Aorta (tissue), 5 donors: ENCODE measurements around the gene TMEM52B. TPM values are rescaled to one million over a fixed set of nuclear protein-coding genes. Genes with fewer than 3 reads are reported as not detected.

Experiments
- ATAC-seq: fragments of 200-7000 bp; cut with Tn5 transposase; one replicate; pipeline ENCODE4 v1.9.1; 2022; ENCODE audit warnings: moderate library complexity; ENCODE audit not compliant: low FRiP score
- DNase-seq, 2 donors: peaks; one replicate each; pipeline ENCODE4 v3.0.0-alpha.2; 2020
- H3K27ac ChIP-seq, 2 donors: one replicate each; pipeline ENCODE4 v1.5.1; 2013; ENCODE audit warnings: low read length in 2 of 2, mild to moderate bottlenecking in 2 of 2, moderate library complexity in 2 of 2, control low read depth in 1 of 2, inconsistent platforms in 1 of 2, low read depth in 1 of 2
- H3K27me3 ChIP-seq, 2 donors: one replicate each; pipeline ENCODE4 v1.6.1; 2013; ENCODE audit warnings: control low read depth in 1 of 2, low read length in 1 of 2, mild to moderate bottlenecking in 1 of 2, moderate library complexity in 1 of 2; ENCODE audit not compliant: insufficient read depth in 2 of 2, control insufficient read depth in 1 of 2
- H3K36me3 ChIP-seq, 2 donors: one replicate each; pipeline ENCODE4 v1.6.1; 2013; ENCODE audit warnings: control low read depth in 1 of 2, low read length in 1 of 2, mild to moderate bottlenecking in 1 of 2; ENCODE audit not compliant: insufficient read depth in 2 of 2, control insufficient read depth in 1 of 2
- H3K4me1 ChIP-seq, 2 donors: one replicate each; pipeline ENCODE4 v1.6.1; 2013; ENCODE audit warnings: low read length in 2 of 2, control low read depth in 1 of 2, mild to moderate bottlenecking in 1 of 2, moderate library complexity in 1 of 2; ENCODE audit not compliant: insufficient read depth in 2 of 2, control insufficient read depth in 1 of 2
- H3K4me3 ChIP-seq, 2 donors: one replicate each; pipeline ENCODE4 v1.5.1; 2013; ENCODE audit warnings: low read length in 2 of 2, control low read depth in 1 of 2, mild to moderate bottlenecking in 1 of 2
- H3K9me3 ChIP-seq: one replicate; pipeline ENCODE4 v1.6.1; 2013; ENCODE audit warnings: mild to moderate bottlenecking, low read length; ENCODE audit not compliant: control insufficient read depth
- WGBS, 2 donors: extraction: QIAGEN DNeasy Blood & Tissue Kit; methylation state at CpG; one replicate each; pipeline ENCODE4 v1.1.7; 2013; 5-methylcytosine and 5-hydroxymethylcytosine counted together
- intact Hi-C, 2 donors: fragments of 100-400 bp; cut with DNase I; formaldehyde crosslinking; loops; one replicate each; pipeline versions ENCODE4 v1.14.2 to v1.15.0; 2022
- polyA plus RNA-seq, 2 donors: library from polyadenylated mRNA; stranded (reverse); fragments of 200-250 nt; gene quantifications; one replicate each; pipeline ENCODE4 v1.2.3, GENCODE V29; 2013
- total RNA-seq, 2 donors: library from RNA; stranded (reverse); fragmentation: NEBNext Ultra II Directional; extraction: Animal tissue kit (Norgen Biotek cat#: 25700); gene quantifications; one replicate each; pipeline ENCODE4 v1.2.1, GENCODE V29; 2021
- donor health status: healthy with polysubstance abuse.
- donor health status: Bipolar disorder and iron deficiency.
- donor health status: DM: no; HTN: no; CAD: no.
- donor health status: DM: no; HTN: no; CAD: no.
- donor health status: DM: yes; HTN: yes; CAD: no.

Gene TMEM52B
- total and polyA plus RNA-seq, 4 donors: 0.05 to 0.63 (median 0.20) TPM

GRCh38 chr12:10163084-10163483 is 15.7 kb upstream of the TMEM52B start:
- intact Hi-C loops: no loop called here
- Histone ChIP-seq H3K4me3 (no peak overlapping the region), H3K27me3 (no peaks in the 10 kb centered on the region), H3K27ac (no peak overlapping the region), H3K4me1 (no peaks in the 10 kb centered on the region), H3K36me3 (no peaks in the 10 kb centered on the region), H3K9me3 (no peaks in the 10 kb centered on the region)
- ATAC-seq (no peak), DNase-seq (no peak)
- WGBS, 2 donors: 69 to 71% methylated on average over 3 of the region's 3 CpGs

DNA sequence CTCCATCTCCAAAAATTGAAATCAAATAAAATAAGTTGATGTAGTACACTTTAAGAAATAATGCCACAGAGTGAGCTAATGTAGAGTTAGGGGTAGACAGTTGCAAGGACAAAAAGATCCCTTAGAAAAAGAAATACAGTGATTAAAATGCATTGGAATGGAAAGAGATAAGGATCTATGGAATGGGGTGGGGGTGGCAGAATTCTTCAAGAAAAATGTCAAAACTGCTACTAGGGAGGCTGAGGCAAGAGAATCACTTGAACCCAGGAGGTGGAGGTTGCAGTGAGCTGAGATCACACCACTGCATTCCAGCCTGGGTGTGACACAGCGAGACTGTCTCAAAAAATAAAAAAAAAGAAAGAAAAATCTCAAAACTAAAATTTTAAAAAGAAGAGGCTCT is 13.4 kb upstream of the TMEM52B start:
- intact Hi-C loops: no loop called here
- DNase-seq (no peak), ATAC-seq (no peak)
- WGBS, 2 donors: 0% methylated on average over 1 of the region's 1 CpG
- H3K27ac ChIP-seq: no peak overlapping the region
- H3K27me3 ChIP-seq: no peaks in the 10 kb centered on the region
- H3K9me3 ChIP-seq: no peaks in the 10 kb centered on the region
- no peak overlapping the region for H3K4me3 ChIP-seq
- no peaks in the 10 kb centered on the region for H3K36me3 ChIP-seq
- H3K4me1 ChIP-seq: no peaks in the 10 kb centered on the region

DNA sequence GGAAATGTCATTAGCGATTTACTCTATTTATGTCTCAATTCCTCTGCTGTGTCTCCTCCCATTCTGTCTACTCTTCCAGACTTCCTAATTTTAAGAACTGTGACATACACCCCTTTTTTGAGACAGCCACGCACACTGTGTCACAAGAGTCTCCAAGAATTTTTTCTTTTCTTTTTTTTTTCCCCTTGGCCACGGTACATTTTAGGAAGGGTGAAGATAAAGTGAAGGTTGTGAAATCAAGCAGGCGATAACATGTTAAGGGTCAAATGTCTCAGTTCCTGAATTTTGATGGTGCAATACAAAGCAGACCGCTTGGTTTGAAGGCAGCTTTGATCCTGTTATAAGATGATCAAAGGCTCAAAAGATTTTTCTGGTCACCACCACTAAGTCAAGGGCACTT is 11.2 kb upstream of the TMEM52B start:
- WGBS, 2 donors: 41 to 46% methylated on average over 5 of the region's 5 CpGs
- intact Hi-C loops: no loop called here
- Histone ChIP-seq H3K4me1 (no peaks in the 10 kb centered on the region), H3K4me3 (no peak overlapping the region), H3K27me3 (no peaks in the 10 kb centered on the region), H3K27ac (no peak overlapping the region), H3K36me3 (no peaks in the 10 kb centered on the region), H3K9me3 (no peaks in the 10 kb centered on the region)
- DNase-seq: peak in 1 of 2 donors; percentile 59
- no peak for ATAC-seq

DNA sequence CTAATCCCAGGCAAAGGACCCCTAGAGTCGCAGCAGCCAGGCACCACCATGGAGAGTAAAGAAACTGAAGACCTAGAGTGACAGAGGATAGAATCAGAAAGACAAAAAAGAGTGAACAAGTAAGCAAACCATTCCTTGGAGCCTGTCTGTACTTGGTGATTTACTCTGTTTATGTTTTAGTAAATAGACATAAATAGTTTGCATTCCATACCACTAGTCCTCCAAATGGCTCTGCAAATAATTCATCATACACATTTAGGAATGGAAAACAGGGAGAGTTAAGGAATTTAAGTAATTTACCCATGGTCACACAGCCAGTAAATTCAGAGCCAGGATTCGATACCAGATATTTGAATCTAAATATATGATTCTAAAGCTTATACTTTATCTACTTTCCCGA is 9.7 kb upstream of the TMEM52B start:
- no peaks in the 10 kb centered on the region for H3K36me3 ChIP-seq
- no peaks in the 10 kb centered on the region for H3K9me3 ChIP-seq
- WGBS, 2 donors: 22 to 25% methylated on average over 3 of the region's 3 CpGs
- H3K27ac ChIP-seq: no peak overlapping the region
- DNase-seq: no peak
- no peaks in the 10 kb centered on the region for H3K4me1 ChIP-seq
- no peaks in the 10 kb centered on the region for H3K27me3 ChIP-seq
- H3K4me3 ChIP-seq: no peak overlapping the region
- intact Hi-C loops: no loop called here
- ATAC-seq: no peak

GRCh38 chr12:10170216-10170615 is 8.6 kb upstream of the TMEM52B start:
- H3K9me3 ChIP-seq: no peaks in the 10 kb centered on the region
- H3K4me3 ChIP-seq: no peak overlapping the region
- no peaks in the 10 kb centered on the region for H3K36me3 ChIP-seq
- H3K27me3 ChIP-seq: no peaks in the 10 kb centered on the region
- DNase-seq (no peak), ATAC-seq (no peak)
- no peak overlapping the region for H3K27ac ChIP-seq
- 88 to 94% methylated on average over 5 of the region's 5 CpGs for WGBS, 2 donors
- no peaks in the 10 kb centered on the region for H3K4me1 ChIP-seq
- intact Hi-C loops: no loop called here

DNA sequence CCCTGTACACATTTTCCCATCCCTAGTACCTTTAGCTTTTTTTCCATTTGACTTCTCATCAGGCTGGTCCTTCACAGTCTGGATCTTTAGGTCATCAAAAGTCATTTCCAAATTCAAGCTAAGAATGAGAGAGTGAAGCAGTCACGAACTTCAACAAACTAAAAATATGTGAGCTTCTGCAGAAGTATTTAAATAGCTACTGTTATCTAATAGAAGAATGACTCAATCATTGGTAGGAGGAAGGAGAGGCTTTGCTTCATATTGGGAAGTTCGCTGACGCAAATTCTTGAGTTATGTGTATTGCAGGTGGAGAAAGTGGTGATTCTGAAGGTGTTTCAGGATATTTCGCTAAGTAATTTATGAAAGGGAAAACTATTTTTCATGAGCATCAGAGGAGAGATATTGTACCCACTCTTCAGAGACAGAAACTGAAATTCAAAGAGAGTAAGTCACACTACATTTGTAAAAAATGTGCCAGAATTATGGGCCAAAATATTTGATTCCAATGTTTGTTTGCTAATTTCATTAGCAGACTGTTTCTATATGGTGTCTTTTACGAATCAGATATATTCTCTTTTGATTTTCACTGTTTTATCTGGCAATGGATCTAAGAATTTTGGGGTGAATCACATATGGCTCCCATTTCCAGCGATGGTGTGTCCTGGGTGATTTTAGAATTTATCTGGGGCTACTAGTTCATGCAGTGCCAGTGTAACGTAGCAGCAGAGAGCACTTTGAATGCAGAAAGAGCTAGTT is 6.7 kb upstream of the TMEM52B start, which contains the start of gene OLR1:
OLR1 (minus strand) TSS at position 160 of the 756 bp plus-strand sequence; CDS start at position 105, 55 bp downstream.
- DNase-seq: no peak
- no peak for ATAC-seq
- WGBS, 2 donors: 63 to 65% methylated on average over 7 of the region's 7 CpGs
- Histone ChIP-seq H3K4me3 (no peak within 1 kb of the TSS), H3K27me3 (no peaks in the 10 kb centered on the region), H3K27ac (no peak within 1 kb of the TSS), H3K9me3 (no peaks in the 10 kb centered on the region), H3K4me1 (no peaks in the 10 kb centered on the region), H3K36me3 (no peaks in the 10 kb centered on the region)
- intact Hi-C loops: no loop called here

GRCh38 chr12:10174986-10175614 is 3.7 kb upstream of the TMEM52B start:
- H3K27ac ChIP-seq: no peak overlapping the region
- no peaks in the 10 kb centered on the region for H3K9me3 ChIP-seq
- no peak for ATAC-seq
- intact Hi-C loops: no loop called here
- no peaks in the 10 kb centered on the region for H3K4me1 ChIP-seq
- 59 to 62% methylated on average over 2 of the region's 2 CpGs for WGBS, 2 donors
- no peaks in the 10 kb centered on the region for H3K27me3 ChIP-seq
- no peaks in the 10 kb centered on the region for H3K36me3 ChIP-seq
- DNase-seq: no peak
- H3K4me3 ChIP-seq: no peak overlapping the region

DNA sequence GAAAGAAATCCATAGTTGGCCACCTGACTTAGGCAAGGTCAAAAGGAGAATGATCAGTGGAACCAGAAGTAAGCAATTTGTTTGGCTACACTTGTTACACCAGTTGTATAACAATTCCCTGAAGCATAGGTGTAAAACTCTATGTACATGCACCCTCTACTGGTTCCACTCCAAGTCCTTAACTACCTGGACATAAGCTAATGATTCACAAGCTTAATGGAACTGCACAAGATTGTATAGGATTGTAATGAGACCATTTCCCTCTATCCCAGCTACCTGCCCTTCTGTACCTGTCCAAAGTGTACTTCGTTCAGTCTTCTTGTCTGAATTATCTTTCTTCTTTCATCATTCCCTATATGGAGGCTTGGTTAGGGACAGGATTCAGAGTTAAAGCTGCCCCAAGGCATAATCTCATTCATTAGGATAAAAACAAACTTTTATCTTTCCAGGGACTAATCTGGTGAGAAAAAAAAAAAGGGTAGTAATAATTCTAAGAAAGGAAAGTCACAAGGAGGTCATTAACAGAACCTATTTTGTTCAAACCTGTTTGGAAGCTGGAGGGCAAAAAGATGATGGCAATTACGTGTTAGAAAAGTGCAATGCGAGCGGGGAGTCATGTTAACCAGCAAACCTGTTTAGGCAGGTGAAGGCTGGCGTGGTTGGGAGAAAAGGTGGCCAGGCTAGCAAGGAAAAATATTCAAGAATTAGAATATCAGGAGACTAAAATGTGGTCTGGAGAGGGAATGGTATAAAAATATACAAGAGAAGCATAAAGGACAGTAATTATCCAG is 2.8 kb upstream of the TMEM52B start:
- Histone ChIP-seq H3K36me3 (no peaks in the 10 kb centered on the region), H3K4me1 (no peaks in the 10 kb centered on the region), H3K27me3 (no peaks in the 10 kb centered on the region), H3K9me3 (no peaks in the 10 kb centered on the region), H3K27ac (no peak overlapping the region), H3K4me3 (no peak overlapping the region)
- intact Hi-C loops: no loop called here
- 82 to 89% methylated on average over 5 of the region's 5 CpGs for WGBS, 2 donors
- DNase-seq (no peak), ATAC-seq (no peak)
